GM12878 (cell line): ENCODE measurements around the gene IFNLR1. TPM values are rescaled to one million over a fixed set of nuclear protein-coding genes. Genes with fewer than 3 reads are reported as not detected.
A peak's percentile ranks its signal among the peaks of the same experiment; 100 is the strongest.

Source experiments
- BACH1 ChIP-seq: fragments of 450-650 bp; IDR thresholded peaks from 2 replicates; pipeline ENCODE4 v1.6.1; 2017; ENCODE audit warnings: mild to moderate bottlenecking, borderline replicate concordance
- BCL3 ChIP-seq: IDR thresholded peaks from 2 replicates; pipeline ENCODE4 v1.6.1; 2011; ENCODE audit warnings: borderline replicate concordance, low read depth, mild to moderate bottlenecking, moderate library complexity, low read length; ENCODE audit not compliant: insufficient read depth, poor library complexity, severe bottlenecking
- BHLHE40 ChIP-seq, 2 experiments: fragments of 450-650 bp in 1 of 2; IDR thresholded peaks; 2 replicates each; pipeline ENCODE4 v1.6.1; 2011 to 2017; ENCODE audit warnings: low read depth in 2 of 2, borderline replicate concordance in 1 of 2, improper control_type of control experiment in 1 of 2, low read length in 1 of 2, mild to moderate bottlenecking in 1 of 2
- CHD4 ChIP-seq: fragments of 200-600 bp; sonication (generic); IDR thresholded peaks from 2 replicates; pipeline ENCODE4 v1.6.1; 2016; ENCODE audit warnings: mild to moderate bottlenecking
- CREM ChIP-seq: IDR thresholded peaks from 2 replicates; pipeline ENCODE4 v1.6.1; 2014; ENCODE audit warnings: antibody characterized with exemption, low read depth
- EGR1 ChIP-seq, 2 experiments: IDR thresholded peaks; 1 replicate in 1 of 2; 2 replicates in 1 of 2; pipeline ENCODE4 v1.6.1; 2011 to 2012; ENCODE audit warnings: low read depth in 2 of 2, low read length in 2 of 2, borderline replicate concordance in 1 of 2, mild to moderate bottlenecking in 1 of 2, moderate library complexity in 1 of 2
- HSF1 ChIP-seq: fragments of 150-350 bp; IDR thresholded peaks from 2 replicates; pipeline ENCODE4 v1.6.1; 2014; ENCODE audit warnings: mild to moderate bottlenecking, low read depth, low read length
- JUNB ChIP-seq: IDR thresholded peaks from 2 replicates; pipeline ENCODE4 v1.6.1; 2016; ENCODE audit warnings: antibody characterized with exemption, mild to moderate bottlenecking
- MEF2B ChIP-seq: fragments of 450-650 bp; IDR thresholded peaks from 2 replicates; pipeline ENCODE4 v1.6.1; 2018; ENCODE audit warnings: mild to moderate bottlenecking, moderate library complexity; ENCODE audit not compliant: partially characterized antibody, poor library complexity, severe bottlenecking
- MYC ChIP-seq: IDR thresholded peaks from 2 replicates; pipeline ENCODE4 v1.6.1; 2011; ENCODE audit warnings: mild to moderate bottlenecking, low read length, moderate library complexity, inconsistent platforms; ENCODE audit not compliant: insufficient read depth, insufficient replicate concordance, insufficient read length, severe bottlenecking
- PAX8 ChIP-seq: fragments of 450-650 bp; IDR thresholded peaks from 2 replicates; pipeline ENCODE4 v1.6.1; 2017; ENCODE audit warnings: mild to moderate bottlenecking, moderate library complexity
- PML ChIP-seq: IDR thresholded peaks from 2 replicates; pipeline ENCODE4 v1.6.1; 2012; ENCODE audit warnings: low read length, inconsistent platforms
- POLR2AphosphoS5 ChIP-seq: IDR thresholded peaks from 2 replicates; pipeline ENCODE4 v1.6.1; 2011; ENCODE audit warnings: mild to moderate bottlenecking, low read length, inconsistent platforms
- RCOR1 ChIP-seq: conservative IDR thresholded peaks from 2 replicates; pipeline ENCODE4 v1.6.1; 2012; ENCODE audit warnings: low read depth, low read length, improper control_type of control experiment
- SMAD1 ChIP-seq: fragments of 450-650 bp; IDR thresholded peaks from 2 replicates; pipeline ENCODE4 v1.6.1; 2018; ENCODE audit warnings: mild to moderate bottlenecking, low read depth; ENCODE audit not compliant: partially characterized antibody
- SRF ChIP-seq, 2 experiments: IDR thresholded peaks; 2 replicates each; pipeline ENCODE4 v1.6.1; 2011; ENCODE audit warnings: low read depth in 2 of 2, low read length in 2 of 2, mild to moderate bottlenecking in 1 of 2, moderate library complexity in 1 of 2
- STAT1 ChIP-seq: fragments of 450-650 bp; conservative IDR thresholded peaks from 2 replicates; pipeline ENCODE4 v1.6.1; 2014; ENCODE audit warnings: antibody characterized with exemption, mild to moderate bottlenecking
- SUZ12 ChIP-seq: fragments of 200-600 bp; sonication (generic); IDR thresholded peaks from one replicate; pipeline ENCODE4 v1.6.1; 2018; ENCODE audit warnings: antibody characterized with exemption, mild to moderate bottlenecking; ENCODE audit not compliant: unreplicated experiment
- TCF3 ChIP-seq: IDR thresholded peaks from 2 replicates; pipeline ENCODE4 v1.6.1; 2012; ENCODE audit warnings: low read depth, mild to moderate bottlenecking, low read length, borderline replicate concordance; ENCODE audit not compliant: insufficient read depth
- ZBED1 ChIP-seq: IDR thresholded peaks from 2 replicates; pipeline ENCODE4 v1.6.1; 2016; ENCODE audit warnings: borderline replicate concordance
- polyA plus RNA-seq, 11 experiments: library from polyadenylated mRNA; depleted of rRNA in 4 of 11; unstranded in 6 of 11; stranded (reverse) in 5 of 11; fragments of >200 nt; fragmentation: Nextera tagmentation in 4 of 11; fragmentation: Illumina TruSeq in 1 of 11; extraction: Ambion mirVana in 4 of 11; extraction: Trizol in 1 of 11; gene quantifications; 1 replicate in 1 of 11; 2 replicates in 10 of 11; pipeline versions ENCODE4 v1.2.1 to v1.2.3, GENCODE V29; 2011 to 2016; ENCODE audit warnings: inconsistent platforms in 2 of 11, missing spikeins in 2 of 11, low read depth in 1 of 11
- total RNA-seq, 4 experiments: library from RNA; depleted of rRNA in 3 of 4; stranded (reverse); fragments of >200 nt in 3 of 4; fragmentation: Illumina TruSeq in 1 of 4; extraction: Trizol in 1 of 4; gene quantifications; 2 replicates each; pipeline versions ENCODE4 v1.2.1 to v1.2.3, GENCODE V29; 2013 to 2021
- TF ChIP-seq, protein P1 (sequence below): IDR thresholded peaks from 2 replicates; pipeline ENCODE4 v1.6.1; 2012; ENCODE audit warnings: low read depth, low read length, improper control_type of control experiment
- TF ChIP-seq, protein P2 (sequence below): fragments of 450-650 bp; IDR thresholded peaks from 2 replicates; pipeline ENCODE4 v1.6.1; 2016; ENCODE audit warnings: mild to moderate bottlenecking
- TF ChIP-seq, protein P3 (sequence below), 3 experiments: IDR thresholded peaks in 2 of 3; conservative IDR thresholded peaks in 1 of 3; 2 replicates each; pipeline ENCODE4 v1.5.1; 2011; ENCODE audit warnings: low read depth in 3 of 3, low read length in 3 of 3, mild to moderate bottlenecking in 3 of 3, control low read depth in 2 of 3, moderate library complexity in 2 of 3, inconsistent platforms in 1 of 3, mixed read lengths in 1 of 3; ENCODE audit not compliant: control insufficient read depth in 2 of 3, insufficient read depth in 1 of 3; ENCODE audit errors: extremely low read depth in 1 of 3
- TF ChIP-seq, protein P4 (sequence below): IDR thresholded peaks from 2 replicates; pipeline ENCODE4 v1.6.1; 2012; ENCODE audit warnings: low read depth, low read length, improper control_type of control experiment

The IFNLR1 gene
- total and polyA plus RNA-seq, 10 of the 15 experiments (the other 5 are each of a cell fraction or from before 2014, with no cell fraction given), result 0.31 to 5.6 (median 3.9) TPM

DNA sequence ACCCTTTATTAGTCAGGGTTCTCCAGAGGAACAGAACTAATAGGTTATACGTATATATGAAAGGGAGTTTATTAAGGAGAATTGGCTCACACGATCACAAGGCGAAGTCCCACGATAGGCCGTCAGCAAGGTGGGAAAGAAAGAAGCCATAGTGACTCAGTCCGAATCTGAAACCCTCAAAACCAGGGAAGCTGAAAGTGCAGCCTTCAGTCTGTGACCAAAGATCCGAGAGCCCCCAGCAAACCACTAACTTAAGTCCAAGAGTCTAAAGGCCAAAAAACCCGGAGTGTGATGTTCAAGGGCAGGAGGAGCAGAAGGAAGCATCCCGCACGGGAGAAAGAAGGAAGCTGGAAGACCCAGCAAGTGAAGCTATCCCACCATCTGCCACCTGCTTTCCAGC lies 9.9 kb downstream of the IFNLR1 start (continued):
- TF ChIP-seq BACH1 (no peak), ZBED1 (no peak), CHD4 (no peak), STAT1 (no peak), PAX8 (no peak), SMAD1 (no peak), PML (no peak), JUNB (0 out of 2 replicates have a peak, but pooled peaks have one; percentile 26), CREM (no peak), MYC (no peak), BCL3 (no peak), TCF3 (no peak), BHLHE40 (IDR thresholded peaks at IDR 0.05; ENCODE audit: borderline replicate concordance in 1 of 2, low read depth in 2 of 2, low read length in 1 of 2) (no peak), HSF1 (no peak), POLR2AphosphoS5 (no peak), SUZ12 (no peak), SRF (IDR thresholded peaks at IDR 0.05; ENCODE audit: low read depth in 2 of 2, low read length in 2 of 2) (no peak), RCOR1 (no peak), MEF2B (no peak), EGR1 (IDR thresholded peaks at IDR 0.05; ENCODE audit: borderline replicate concordance in 1 of 2, low read depth in 2 of 2, low read length in 2 of 2) (no peak)
- TF ChIP-seq, protein P1, sequence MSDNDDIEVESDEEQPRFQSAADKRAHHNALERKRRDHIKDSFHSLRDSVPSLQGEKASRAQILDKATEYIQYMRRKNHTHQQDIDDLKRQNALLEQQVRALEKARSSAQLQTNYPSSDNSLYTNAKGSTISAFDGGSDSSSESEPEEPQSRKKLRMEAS, result no peak
- TF ChIP-seq, protein P2, sequence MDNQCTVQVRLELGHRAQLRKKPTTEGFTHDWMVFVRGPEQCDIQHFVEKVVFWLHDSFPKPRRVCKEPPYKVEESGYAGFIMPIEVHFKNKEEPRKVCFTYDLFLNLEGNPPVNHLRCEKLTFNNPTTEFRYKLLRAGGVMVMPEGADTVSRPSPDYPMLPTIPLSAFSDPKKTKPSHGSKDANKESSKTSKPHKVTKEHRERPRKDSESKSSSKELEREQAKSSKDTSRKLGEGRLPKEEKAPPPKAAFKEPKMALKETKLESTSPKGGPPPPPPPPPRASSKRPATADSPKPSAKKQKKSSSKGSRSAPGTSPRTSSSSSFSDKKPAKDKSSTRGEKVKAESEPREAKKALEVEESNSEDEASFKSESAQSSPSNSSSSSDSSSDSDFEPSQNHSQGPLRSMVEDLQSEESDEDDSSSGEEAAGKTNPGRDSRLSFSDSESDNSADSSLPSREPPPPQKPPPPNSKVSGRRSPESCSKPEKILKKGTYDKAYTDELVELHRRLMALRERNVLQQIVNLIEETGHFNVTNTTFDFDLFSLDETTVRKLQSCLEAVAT, result no peak
- TF ChIP-seq, protein P3, sequence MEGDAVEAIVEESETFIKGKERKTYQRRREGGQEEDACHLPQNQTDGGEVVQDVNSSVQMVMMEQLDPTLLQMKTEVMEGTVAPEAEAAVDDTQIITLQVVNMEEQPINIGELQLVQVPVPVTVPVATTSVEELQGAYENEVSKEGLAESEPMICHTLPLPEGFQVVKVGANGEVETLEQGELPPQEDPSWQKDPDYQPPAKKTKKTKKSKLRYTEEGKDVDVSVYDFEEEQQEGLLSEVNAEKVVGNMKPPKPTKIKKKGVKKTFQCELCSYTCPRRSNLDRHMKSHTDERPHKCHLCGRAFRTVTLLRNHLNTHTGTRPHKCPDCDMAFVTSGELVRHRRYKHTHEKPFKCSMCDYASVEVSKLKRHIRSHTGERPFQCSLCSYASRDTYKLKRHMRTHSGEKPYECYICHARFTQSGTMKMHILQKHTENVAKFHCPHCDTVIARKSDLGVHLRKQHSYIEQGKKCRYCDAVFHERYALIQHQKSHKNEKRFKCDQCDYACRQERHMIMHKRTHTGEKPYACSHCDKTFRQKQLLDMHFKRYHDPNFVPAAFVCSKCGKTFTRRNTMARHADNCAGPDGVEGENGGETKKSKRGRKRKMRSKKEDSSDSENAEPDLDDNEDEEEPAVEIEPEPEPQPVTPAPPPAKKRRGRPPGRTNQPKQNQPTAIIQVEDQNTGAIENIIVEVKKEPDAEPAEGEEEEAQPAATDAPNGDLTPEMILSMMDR (IDR thresholded peaks at IDR 0.05 in 2 of 3, conservative IDR thresholded peaks at IDR 0.05 in 1 of 3; ENCODE audit: control insufficient read depth in 2 of 3, extremely low read depth in 1 of 3, insufficient read depth in 1 of 3, low read depth in 3 of 3, low read length in 3 of 3), result no peak
- TF ChIP-seq, protein P4, sequence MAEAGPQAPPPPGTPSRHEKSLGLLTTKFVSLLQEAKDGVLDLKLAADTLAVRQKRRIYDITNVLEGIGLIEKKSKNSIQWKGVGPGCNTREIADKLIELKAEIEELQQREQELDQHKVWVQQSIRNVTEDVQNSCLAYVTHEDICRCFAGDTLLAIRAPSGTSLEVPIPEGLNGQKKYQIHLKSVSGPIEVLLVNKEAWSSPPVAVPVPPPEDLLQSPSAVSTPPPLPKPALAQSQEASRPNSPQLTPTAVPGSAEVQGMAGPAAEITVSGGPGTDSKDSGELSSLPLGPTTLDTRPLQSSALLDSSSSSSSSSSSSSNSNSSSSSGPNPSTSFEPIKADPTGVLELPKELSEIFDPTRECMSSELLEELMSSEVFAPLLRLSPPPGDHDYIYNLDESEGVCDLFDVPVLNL, result no peak
